ENCODE results near the gene DIAPH3.

DIAPH3 gene

GRCh38 chr13:60174113-60174512 is 10.4 kb upstream of the DIAPH3 start:
- Histone ChIP-seq H3K27ac (ENCODE audit: low read depth, low read length) (no peak overlapping the region), H3K4me3 (ENCODE audit: low read depth in 1 of 2, low read length in 2 of 2) (no peak overlapping the region), H3K36me3 (ENCODE audit: insufficient read depth, low read length) (no peaks in the 10 kb centered on the region), H3K9ac (ENCODE audit: low read length) (no peak overlapping the region), H3K27me3 (ENCODE audit: control insufficient read depth in 1 of 2, insufficient read depth in 2 of 2, low read length in 2 of 2) (no peaks in the 10 kb centered on the region), H3K9me3 (ENCODE audit: low read length) (no peaks in the 10 kb centered on the region), H3K4me1 (ENCODE audit: insufficient read depth, low read length) (no peaks in the 10 kb centered on the region)

- no peak overlapping the region for H3K27ac ChIP-seq (ENCODE audit: low read depth, low read length)
- H3K9me3 ChIP-seq (ENCODE audit: low read length): no peaks in the 10 kb centered on the region
- H3K4me1 ChIP-seq (ENCODE audit: insufficient read depth, low read length): no peaks in the 10 kb centered on the region
- H3K36me3 ChIP-seq (ENCODE audit: insufficient read depth, low read length): no peaks in the 10 kb centered on the region
- no peaks in the 10 kb centered on the region for H3K27me3 ChIP-seq (ENCODE audit: control insufficient read depth in 1 of 2, insufficient read depth in 2 of 2, low read length in 2 of 2)
- no peak overlapping the region for H3K9ac ChIP-seq (ENCODE audit: low read length)
- H3K4me3 ChIP-seq (ENCODE audit: low read depth in 1 of 2, low read length in 2 of 2): no peak overlapping the region
Measured at GRCh38 chr13:60172111-60172510, 8.4 kb upstream of the DIAPH3 start.

GRCh38 chr13:60170414-60170813 is 6.7 kb upstream of the DIAPH3 start:
- H3K9me3 ChIP-seq (ENCODE audit: low read length): no peaks in the 10 kb centered on the region
- H3K4me3 ChIP-seq (ENCODE audit: low read depth in 1 of 2, low read length in 2 of 2): no peak overlapping the region
- no peaks in the 10 kb centered on the region for H3K27me3 ChIP-seq (ENCODE audit: control insufficient read depth in 1 of 2, insufficient read depth in 2 of 2, low read length in 2 of 2)
- no peak overlapping the region for H3K27ac ChIP-seq (ENCODE audit: low read depth, low read length)
- no peaks in the 10 kb centered on the region for H3K4me1 ChIP-seq (ENCODE audit: insufficient read depth, low read length)
- no peaks in the 10 kb centered on the region for H3K36me3 ChIP-seq (ENCODE audit: insufficient read depth, low read length)
- H3K9ac ChIP-seq (ENCODE audit: low read length): no peak overlapping the region

GRCh38 chr13:60169239-60170031 is 5.7 kb upstream of the DIAPH3 start:
- no peak overlapping the region for H3K4me3 ChIP-seq (ENCODE audit: low read depth in 1 of 2, low read length in 2 of 2)
- no peaks in the 10 kb centered on the region for H3K9me3 ChIP-seq (ENCODE audit: low read length)
- H3K4me1 ChIP-seq (ENCODE audit: insufficient read depth, low read length): peaks cover 8% of the 10 kb centered on the region
- H3K27me3 ChIP-seq (ENCODE audit: control insufficient read depth in 1 of 2, insufficient read depth in 2 of 2, low read length in 2 of 2): no peaks in the 10 kb centered on the region
- no peaks in the 10 kb centered on the region for H3K36me3 ChIP-seq (ENCODE audit: insufficient read depth, low read length)
- no peak overlapping the region for H3K9ac ChIP-seq (ENCODE audit: low read length)
- H3K27ac ChIP-seq (ENCODE audit: low read depth, low read length): no peak overlapping the region

GRCh38 chr13:60167121-60167520 is 3.4 kb upstream of the DIAPH3 start:
- Histone ChIP-seq H3K27me3 (ENCODE audit: control insufficient read depth in 1 of 2, insufficient read depth in 2 of 2, low read length in 2 of 2) (no peaks in the 10 kb centered on the region), H3K9ac (ENCODE audit: low read length) (no peak overlapping the region), H3K36me3 (ENCODE audit: insufficient read depth, low read length) (no peaks in the 10 kb centered on the region), H3K4me1 (ENCODE audit: insufficient read depth, low read length) (peaks cover 14% of the 10 kb centered on the region), H3K4me3 (ENCODE audit: low read depth in 1 of 2, low read length in 2 of 2) (no peak overlapping the region), H3K27ac (ENCODE audit: low read depth, low read length) (no peak overlapping the region), H3K9me3 (ENCODE audit: low read length) (no peaks in the 10 kb centered on the region)

GRCh38 chr13:60165391-60166099 is 1.8 kb upstream of the DIAPH3 start:
- Histone ChIP-seq H3K36me3 (ENCODE audit: insufficient read depth, low read length) (no peaks in the 10 kb centered on the region), H3K9me3 (ENCODE audit: low read length) (no peaks in the 10 kb centered on the region), H3K4me3 (ENCODE audit: low read depth in 1 of 2, low read length in 2 of 2) (no peak overlapping the region), H3K9ac (ENCODE audit: low read length) (no peak overlapping the region), H3K27me3 (ENCODE audit: control insufficient read depth in 1 of 2, insufficient read depth in 2 of 2, low read length in 2 of 2) (no peaks in the 10 kb centered on the region), H3K4me1 (ENCODE audit: insufficient read depth, low read length) (peaks cover 14% of the 10 kb centered on the region), H3K27ac (ENCODE audit: low read depth, low read length) (no peak overlapping the region)

GRCh38 chr13:60164234-60164889 is 634 bp upstream of the DIAPH3 start:
- peaks cover 14% of the 10 kb centered on the region for H3K4me1 ChIP-seq (ENCODE audit: insufficient read depth, low read length)
- peak overlapping the region; percentile 39 to 90 for H3K4me3 ChIP-seq (ENCODE audit: low read depth in 1 of 2, low read length in 2 of 2)
- H3K36me3 ChIP-seq (ENCODE audit: insufficient read depth, low read length): no peaks in the 10 kb centered on the region
- peak overlapping the region; percentile 64 for H3K27ac ChIP-seq (ENCODE audit: low read depth, low read length)
- H3K9me3 ChIP-seq (ENCODE audit: low read length): no peaks in the 10 kb centered on the region
- no peaks in the 10 kb centered on the region for H3K27me3 ChIP-seq (ENCODE audit: control insufficient read depth in 1 of 2, insufficient read depth in 2 of 2, low read length in 2 of 2)
- H3K9ac ChIP-seq (ENCODE audit: low read length): peak overlapping the region; percentile 71

GRCh38 chr13:60162096-60162495 is 1.6 kb downstream of the DIAPH3 start:
- H3K4me1 ChIP-seq (ENCODE audit: insufficient read depth, low read length): peaks cover 14% of the 10 kb centered on the region
- no peak overlapping the region for H3K9ac ChIP-seq (ENCODE audit: low read length)
- no peaks in the 10 kb centered on the region for H3K27me3 ChIP-seq (ENCODE audit: control insufficient read depth in 1 of 2, insufficient read depth in 2 of 2, low read length in 2 of 2)
- H3K4me3 ChIP-seq (ENCODE audit: low read depth in 1 of 2, low read length in 2 of 2): no peak overlapping the region
- no peaks in the 10 kb centered on the region for H3K9me3 ChIP-seq (ENCODE audit: low read length)
- no peaks in the 10 kb centered on the region for H3K36me3 ChIP-seq (ENCODE audit: insufficient read depth, low read length)
- no peak overlapping the region for H3K27ac ChIP-seq (ENCODE audit: low read depth, low read length)

- H3K9me3 ChIP-seq (ENCODE audit: low read length): no peaks in the 10 kb centered on the region
- peaks cover 2% of the 10 kb centered on the region for H3K4me1 ChIP-seq (ENCODE audit: insufficient read depth, low read length)
- H3K36me3 ChIP-seq (ENCODE audit: insufficient read depth, low read length): no peaks in the 10 kb centered on the region
- no peak overlapping the region for H3K4me3 ChIP-seq (ENCODE audit: low read depth in 1 of 2, low read length in 2 of 2)
- H3K27me3 ChIP-seq (ENCODE audit: control insufficient read depth in 1 of 2, insufficient read depth in 2 of 2, low read length in 2 of 2): no peaks in the 10 kb centered on the region
- no peak overlapping the region for H3K9ac ChIP-seq (ENCODE audit: low read length)
- no peak overlapping the region for H3K27ac ChIP-seq (ENCODE audit: low read depth, low read length)
Measured at GRCh38 chr13:60158321-60158801, 5.4 kb downstream of the DIAPH3 start.

GRCh38 chr13:60155978-60156377 is 7.8 kb downstream of the DIAPH3 start:
- Histone ChIP-seq H3K4me1 (ENCODE audit: insufficient read depth, low read length) (no peaks in the 10 kb centered on the region), H3K9me3 (ENCODE audit: low read length) (no peaks in the 10 kb centered on the region), H3K27ac (ENCODE audit: low read depth, low read length) (no peak overlapping the region), H3K27me3 (ENCODE audit: control insufficient read depth in 1 of 2, insufficient read depth in 2 of 2, low read length in 2 of 2) (no peaks in the 10 kb centered on the region), H3K36me3 (ENCODE audit: insufficient read depth, low read length) (no peaks in the 10 kb centered on the region), H3K9ac (ENCODE audit: low read length) (no peak overlapping the region), H3K4me3 (ENCODE audit: low read depth in 1 of 2, low read length in 2 of 2) (no peak overlapping the region)

- Histone ChIP-seq H3K27ac (ENCODE audit: low read depth, low read length) (no peak overlapping the region), H3K36me3 (ENCODE audit: insufficient read depth, low read length) (no peaks in the 10 kb centered on the region), H3K4me3 (ENCODE audit: low read depth in 1 of 2, low read length in 2 of 2) (no peak overlapping the region), H3K9ac (ENCODE audit: low read length) (no peak overlapping the region), H3K9me3 (ENCODE audit: low read length) (no peaks in the 10 kb centered on the region), H3K4me1 (ENCODE audit: insufficient read depth, low read length) (no peaks in the 10 kb centered on the region), H3K27me3 (ENCODE audit: control insufficient read depth in 1 of 2, insufficient read depth in 2 of 2, low read length in 2 of 2) (no peaks in the 10 kb centered on the region)
Measured at GRCh38 chr13:60152904-60153303, 10.8 kb downstream of the DIAPH3 start.

Data from muscle layer of colon (tissue), 2 donors.